GM12878 (cell line): ENCODE measurements around the gene FRG2B. TPM values are rescaled to one million over a fixed set of nuclear protein-coding genes. Genes with fewer than 3 reads are reported as not detected.
"Not testable (repeated sequence)": the region's sequence is repeated elsewhere in the genome, so short reads cannot be mapped to it uniquely, and the experiment has no call there.

ENCODE experiments used
- ATAC-seq: fragments of 200-7000 bp; cut with Tn5 transposase; 3 replicates; pipeline ENCODE4 v1.9.1; 2020; ENCODE audit warnings: mild to moderate bottlenecking, moderate library complexity
- BruUV-seq: library from RNA; stranded (reverse); fragments of 400-500 nt; replicated peaks from 2 replicates; lab custom pipeline; 2021; lab: Mats Ljungman, UMichigan
- CTCF ChIA-PET: fragments of 300-600 bp; sonication (Branson Sonifier 250); formaldehyde crosslinking; extraction: SDS; loops from one replicate; lab custom pipeline; 2021; ENCODE audit warnings: inconsistent platforms; lab: Yijun Ruan, JAX
- POLR2A ChIA-PET: fragments of 350-600 bp; formaldehyde crosslinking; extraction: SDS; loops from one replicate; lab custom pipeline; 2021; ENCODE audit warnings: inconsistent platforms; lab: Charles Lee
- RAD21 ChIA-PET: fragments of 300-600 bp; sonication (Branson Sonifier 250); formaldehyde crosslinking; loops from one replicate; lab custom pipeline; 2023; ENCODE audit warnings: antibody characterized with exemption; ENCODE audit not compliant: unreplicated experiment; lab: Charles Lee
- SMC1A ChIA-PET: fragments of 300-600 bp; sonication (Branson Sonifier 250); formaldehyde crosslinking; loops from one replicate; lab custom pipeline; 2023; ENCODE audit not compliant: unreplicated experiment, uncharacterized antibody; lab: Charles Lee
- DNase-seq: peaks from one replicate; pipeline ENCODE4 v3.0.0-alpha.2; 2011; ENCODE audit warnings: low read depth, low spot score
- FAIRE-seq: peaks from 3 replicates; lab custom pipeline; 2011; peaks lifted over from hg19 to GRCh38; lab: Jason Lieb, UNC
- H2AFZ ChIP-seq: 2 replicates; pipeline ENCODE4 v1.6.0; 2011; ENCODE audit warnings: low read depth, low read length, control low read depth; ENCODE audit not compliant: control insufficient read depth
- H3K27ac ChIP-seq: 2 replicates; pipeline ENCODE4 v1.5.1; 2011; ENCODE audit warnings: control low read depth; ENCODE audit not compliant: control insufficient read depth, insufficient read depth
- H3K27me3 ChIP-seq, 2 experiments: replicated peaks in 1 of 2; 2 replicates each; pipeline versions ENCODE4 v1.6.0 to v1.6.1; 2011; ENCODE audit warnings: low read length in 1 of 2; ENCODE audit not compliant: control insufficient read depth in 2 of 2, insufficient read depth in 2 of 2
- H3K36me3 ChIP-seq, 2 experiments: 2 replicates each; pipeline ENCODE4 v1.5.1; 2011; ENCODE audit warnings: low read length in 1 of 2; ENCODE audit not compliant: control insufficient read depth in 2 of 2, insufficient read depth in 2 of 2
- H3K4me1 ChIP-seq: 2 replicates; pipeline ENCODE4 v1.6.1; 2011; ENCODE audit warnings: mild to moderate bottlenecking, low read length, moderate library complexity, mixed read lengths; ENCODE audit not compliant: control insufficient read depth, insufficient read depth
- H3K4me2 ChIP-seq: 2 replicates; pipeline ENCODE4 v1.6.0; 2011; ENCODE audit warnings: control low read depth; ENCODE audit not compliant: control insufficient read depth, insufficient read depth
- H3K4me3 ChIP-seq: fragments of 200-600 bp; sonication (generic); 2 replicates; pipeline ENCODE4 v1.5.1; 2016
- H3K79me2 ChIP-seq: 2 replicates; pipeline ENCODE4 v1.6.0; 2011; ENCODE audit warnings: low read length; ENCODE audit not compliant: control insufficient read depth, insufficient read depth
- H3K9ac ChIP-seq: 2 replicates; pipeline ENCODE4 v1.8.0; 2011; ENCODE audit warnings: low read length, control low read depth, mixed read lengths; ENCODE audit not compliant: control insufficient read depth, insufficient read depth
- H3K9me3 ChIP-seq: replicated peaks from 3 replicates; pipeline ENCODE4 v1.5.1; 2011; ENCODE audit warnings: mild to moderate bottlenecking, low read length; ENCODE audit not compliant: control insufficient read depth, insufficient read depth
- H4K20me1 ChIP-seq: 2 replicates; pipeline ENCODE4 v1.6.0; 2011; ENCODE audit not compliant: control insufficient read depth, insufficient read depth
- HDGF ChIP-seq: fragments of 450-650 bp; IDR thresholded peaks from 2 replicates; pipeline ENCODE4 v1.6.1; 2016; ENCODE audit warnings: antibody characterized with exemption
- NBN ChIP-seq: fragments of 450-650 bp; IDR thresholded peaks from 2 replicates; pipeline ENCODE4 v1.6.1; 2016
- NR2C1 ChIP-seq: fragments of 450-650 bp; IDR thresholded peaks from 2 replicates; pipeline ENCODE4 v1.6.1; 2017; ENCODE audit warnings: antibody characterized with exemption, mild to moderate bottlenecking, moderate library complexity
- NR2C2 ChIP-seq: IDR thresholded peaks from 2 replicates; pipeline ENCODE4 v1.6.1; 2011; ENCODE audit warnings: borderline replicate concordance, low read depth; ENCODE audit not compliant: control insufficient read depth, insufficient read length
- NRF1 ChIP-seq: conservative IDR thresholded peaks from 2 replicates; pipeline ENCODE4 v1.6.1; 2011; ENCODE audit warnings: mild to moderate bottlenecking, low read depth, low read length, improper control_type of control experiment
- WGBS: methylation state at CpG from one replicate; pipeline ENCODE4 v1.1.6; 2016; ENCODE audit warnings: low lambda C conversion rate; ENCODE audit not compliant: insufficient replicate concordance, insufficient coverage; ENCODE audit errors: missing lambda C conversion rate; 5-methylcytosine and 5-hydroxymethylcytosine counted together
- in situ Hi-C: fragments of 300-500 bp; cut with MboI; formaldehyde crosslinking; loops from 9 replicates; pipeline ENCODE4 v1.14.3; 2018; ENCODE audit warnings: mixed read lengths
- intact Hi-C: fragments of 100-400 bp; cut with micrococcal nuclease; formaldehyde crosslinking; loops from one replicate; pipeline ENCODE4 v1.14.2; 2022; ENCODE audit not compliant: unreplicated experiment
- polyA plus RNA-seq, 11 experiments: library from polyadenylated mRNA; depleted of rRNA in 4 of 11; unstranded in 6 of 11; stranded (reverse) in 5 of 11; fragments of >200 nt; fragmentation: Nextera tagmentation in 4 of 11; fragmentation: Illumina TruSeq in 1 of 11; extraction: Ambion mirVana in 4 of 11; extraction: Trizol in 1 of 11; gene quantifications; 1 replicate in 1 of 11; 2 replicates in 10 of 11; pipeline versions ENCODE4 v1.2.1 to v1.2.3, GENCODE V29; 2011 to 2016; ENCODE audit warnings: inconsistent platforms in 2 of 11, missing spikeins in 2 of 11, low read depth in 1 of 11
- total RNA-seq, 4 experiments: library from RNA; depleted of rRNA in 3 of 4; stranded (reverse); fragments of >200 nt in 3 of 4; fragmentation: Illumina TruSeq in 1 of 4; extraction: Trizol in 1 of 4; gene quantifications; 2 replicates each; pipeline versions ENCODE4 v1.2.1 to v1.2.3, GENCODE V29; 2013 to 2021
- TF ChIP-seq, protein P1 (sequence below): fragments of 450-650 bp; IDR thresholded peaks from 2 replicates; pipeline ENCODE4 v1.6.1; 2017; ENCODE audit warnings: antibody characterized with exemption, mild to moderate bottlenecking, moderate library complexity
- TF ChIP-seq, protein P2 (sequence below): fragments of 450-650 bp; IDR thresholded peaks from 2 replicates; pipeline ENCODE4 v1.6.1; 2018; ENCODE audit warnings: borderline replicate concordance, mild to moderate bottlenecking; ENCODE audit not compliant: partially characterized antibody
- TF ChIP-seq, protein P3 (sequence below): fragments of 450-650 bp; IDR thresholded peaks from 2 replicates; pipeline ENCODE4 v1.6.1; 2017; ENCODE audit warnings: mild to moderate bottlenecking, moderate library complexity

The FRG2B gene
- total and polyA plus RNA-seq, 10 of the 15 experiments (the other 5 are each of a cell fraction or from before 2014, with no cell fraction given), result not detected

DNA sequence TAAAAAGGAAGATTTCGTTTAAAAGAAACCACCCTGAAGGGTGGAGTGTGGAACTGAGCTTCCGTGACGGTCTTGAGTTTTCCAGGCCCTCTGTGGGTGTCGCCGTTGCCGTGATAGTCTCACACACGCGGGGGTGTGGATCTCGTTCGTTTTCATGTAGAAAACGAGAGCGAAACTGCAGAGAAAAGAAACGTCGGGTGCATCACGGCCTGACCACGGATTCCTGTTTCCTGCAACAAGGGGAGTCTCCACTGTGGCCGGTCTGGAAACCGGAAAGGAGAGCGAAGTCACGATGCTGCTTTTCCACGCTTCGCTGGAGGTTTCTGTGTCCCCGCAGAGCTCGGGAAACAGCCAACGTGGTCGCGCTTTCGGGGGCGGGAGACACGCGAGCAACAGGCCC lies 4.1 kb downstream of the FRG2B start:
- SMC1A ChIA-PET, H3K4me3 ChIP-seq, RAD21 ChIA-PET, H4K20me1 ChIP-seq, in situ Hi-C loops, H3K27ac ChIP-seq, H3K79me2 ChIP-seq, FAIRE-seq, H3K4me2 ChIP-seq, intact Hi-C loops, H3K9ac ChIP-seq, H3K4me1 ChIP-seq, H2AFZ ChIP-seq, BruUV-seq, CTCF ChIA-PET, H3K9me3 ChIP-seq, H3K36me3 ChIP-seq, POLR2A ChIA-PET, ATAC-seq, H3K27me3 ChIP-seq, DNase-seq: not testable (repeated sequence)
- 24% methylated on average over 20 of the region's 31 CpGs for WGBS

DNA sequence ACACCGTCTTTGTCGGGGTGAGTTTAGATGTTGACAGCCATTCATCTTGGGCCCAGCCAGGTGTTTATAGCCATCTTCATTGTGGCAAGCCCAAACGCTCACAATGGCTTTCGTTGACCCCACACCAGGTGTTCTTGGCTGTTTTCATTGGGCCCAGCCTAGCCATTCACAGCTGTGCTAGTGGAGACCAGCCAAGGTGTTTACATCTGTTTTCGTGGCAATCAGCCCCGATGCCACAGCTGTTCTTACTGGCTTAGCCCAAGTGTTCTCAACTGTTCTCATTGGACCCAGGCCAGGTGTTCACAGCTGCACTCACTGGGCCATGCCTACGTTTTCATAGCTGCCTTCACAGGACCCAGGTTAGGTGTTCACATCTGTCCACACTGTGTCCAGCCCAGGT lies 7.7 kb downstream of the FRG2B start:
- ChIA-PET CTCF (no interaction called here), POLR2A (no interaction called here), SMC1A (no interaction called here), RAD21 (no interaction called here)
- no peak for ATAC-seq
- 21% methylated on average over 7 of the region's 7 CpGs for WGBS
- H3K4me2 ChIP-seq, result no peak overlapping the region
- no peaks in the 10 kb centered on the region; the same call in 2 of the 3 replicates for H3K9me3 ChIP-seq
- no peak overlapping the region for H3K4me3 ChIP-seq
- no peaks in the 10 kb centered on the region for H3K79me2 ChIP-seq
- no peak for DNase-seq
- H3K27me3 ChIP-seq, result no peaks in the 10 kb centered on the region
- no peak overlapping the region for H3K27ac ChIP-seq
- in situ Hi-C loops (no loop called here), intact Hi-C loops (no loop called here)
- H3K4me1 ChIP-seq, result no peaks in the 10 kb centered on the region
- BruUV-seq, result no TSS peak
- no peaks in the 10 kb centered on the region for H4K20me1 ChIP-seq
- no peak overlapping the region for H3K9ac ChIP-seq
- no peak for FAIRE-seq
- H2AFZ ChIP-seq, result no peak overlapping the region
- H3K36me3 ChIP-seq, result no peaks in the 10 kb centered on the region
- TF ChIP-seq HDGF (no peak), NBN (no peak), NR2C1 (no peak), NRF1 (no peak), NR2C2 (no peak)
- TF ChIP-seq, protein P1, sequence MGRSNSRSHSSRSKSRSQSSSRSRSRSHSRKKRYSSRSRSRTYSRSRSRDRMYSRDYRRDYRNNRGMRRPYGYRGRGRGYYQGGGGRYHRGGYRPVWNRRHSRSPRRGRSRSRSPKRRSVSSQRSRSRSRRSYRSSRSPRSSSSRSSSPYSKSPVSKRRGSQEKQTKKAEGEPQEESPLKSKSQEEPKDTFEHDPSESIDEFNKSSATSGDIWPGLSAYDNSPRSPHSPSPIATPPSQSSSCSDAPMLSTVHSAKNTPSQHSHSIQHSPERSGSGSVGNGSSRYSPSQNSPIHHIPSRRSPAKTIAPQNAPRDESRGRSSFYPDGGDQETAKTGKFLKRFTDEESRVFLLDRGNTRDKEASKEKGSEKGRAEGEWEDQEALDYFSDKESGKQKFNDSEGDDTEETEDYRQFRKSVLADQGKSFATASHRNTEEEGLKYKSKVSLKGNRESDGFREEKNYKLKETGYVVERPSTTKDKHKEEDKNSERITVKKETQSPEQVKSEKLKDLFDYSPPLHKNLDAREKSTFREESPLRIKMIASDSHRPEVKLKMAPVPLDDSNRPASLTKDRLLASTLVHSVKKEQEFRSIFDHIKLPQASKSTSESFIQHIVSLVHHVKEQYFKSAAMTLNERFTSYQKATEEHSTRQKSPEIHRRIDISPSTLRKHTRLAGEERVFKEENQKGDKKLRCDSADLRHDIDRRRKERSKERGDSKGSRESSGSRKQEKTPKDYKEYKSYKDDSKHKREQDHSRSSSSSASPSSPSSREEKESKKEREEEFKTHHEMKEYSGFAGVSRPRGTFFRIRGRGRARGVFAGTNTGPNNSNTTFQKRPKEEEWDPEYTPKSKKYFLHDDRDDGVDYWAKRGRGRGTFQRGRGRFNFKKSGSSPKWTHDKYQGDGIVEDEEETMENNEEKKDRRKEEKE, result no peak
- TF ChIP-seq, protein P2, sequence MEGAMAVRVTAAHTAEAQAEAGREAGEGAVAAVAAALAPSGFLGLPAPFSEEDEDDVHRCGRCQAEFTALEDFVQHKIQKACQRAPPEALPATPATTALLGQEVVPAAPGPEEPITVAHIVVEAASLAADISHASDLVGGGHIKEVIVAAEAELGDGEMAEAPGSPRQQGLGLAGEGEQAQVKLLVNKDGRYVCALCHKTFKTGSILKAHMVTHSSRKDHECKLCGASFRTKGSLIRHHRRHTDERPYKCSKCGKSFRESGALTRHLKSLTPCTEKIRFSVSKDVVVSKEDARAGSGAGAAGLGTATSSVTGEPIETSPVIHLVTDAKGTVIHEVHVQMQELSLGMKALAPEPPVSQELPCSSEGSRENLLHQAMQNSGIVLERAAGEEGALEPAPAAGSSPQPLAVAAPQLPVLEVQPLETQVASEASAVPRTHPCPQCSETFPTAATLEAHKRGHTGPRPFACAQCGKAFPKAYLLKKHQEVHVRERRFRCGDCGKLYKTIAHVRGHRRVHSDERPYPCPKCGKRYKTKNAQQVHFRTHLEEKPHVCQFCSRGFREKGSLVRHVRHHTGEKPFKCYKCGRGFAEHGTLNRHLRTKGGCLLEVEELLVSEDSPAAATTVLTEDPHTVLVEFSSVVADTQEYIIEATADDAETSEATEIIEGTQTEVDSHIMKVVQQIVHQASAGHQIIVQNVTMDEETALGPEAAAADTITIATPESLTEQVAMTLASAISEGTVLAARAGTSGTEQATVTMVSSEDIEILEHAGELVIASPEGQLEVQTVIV, result no peak
- TF ChIP-seq, protein P3, sequence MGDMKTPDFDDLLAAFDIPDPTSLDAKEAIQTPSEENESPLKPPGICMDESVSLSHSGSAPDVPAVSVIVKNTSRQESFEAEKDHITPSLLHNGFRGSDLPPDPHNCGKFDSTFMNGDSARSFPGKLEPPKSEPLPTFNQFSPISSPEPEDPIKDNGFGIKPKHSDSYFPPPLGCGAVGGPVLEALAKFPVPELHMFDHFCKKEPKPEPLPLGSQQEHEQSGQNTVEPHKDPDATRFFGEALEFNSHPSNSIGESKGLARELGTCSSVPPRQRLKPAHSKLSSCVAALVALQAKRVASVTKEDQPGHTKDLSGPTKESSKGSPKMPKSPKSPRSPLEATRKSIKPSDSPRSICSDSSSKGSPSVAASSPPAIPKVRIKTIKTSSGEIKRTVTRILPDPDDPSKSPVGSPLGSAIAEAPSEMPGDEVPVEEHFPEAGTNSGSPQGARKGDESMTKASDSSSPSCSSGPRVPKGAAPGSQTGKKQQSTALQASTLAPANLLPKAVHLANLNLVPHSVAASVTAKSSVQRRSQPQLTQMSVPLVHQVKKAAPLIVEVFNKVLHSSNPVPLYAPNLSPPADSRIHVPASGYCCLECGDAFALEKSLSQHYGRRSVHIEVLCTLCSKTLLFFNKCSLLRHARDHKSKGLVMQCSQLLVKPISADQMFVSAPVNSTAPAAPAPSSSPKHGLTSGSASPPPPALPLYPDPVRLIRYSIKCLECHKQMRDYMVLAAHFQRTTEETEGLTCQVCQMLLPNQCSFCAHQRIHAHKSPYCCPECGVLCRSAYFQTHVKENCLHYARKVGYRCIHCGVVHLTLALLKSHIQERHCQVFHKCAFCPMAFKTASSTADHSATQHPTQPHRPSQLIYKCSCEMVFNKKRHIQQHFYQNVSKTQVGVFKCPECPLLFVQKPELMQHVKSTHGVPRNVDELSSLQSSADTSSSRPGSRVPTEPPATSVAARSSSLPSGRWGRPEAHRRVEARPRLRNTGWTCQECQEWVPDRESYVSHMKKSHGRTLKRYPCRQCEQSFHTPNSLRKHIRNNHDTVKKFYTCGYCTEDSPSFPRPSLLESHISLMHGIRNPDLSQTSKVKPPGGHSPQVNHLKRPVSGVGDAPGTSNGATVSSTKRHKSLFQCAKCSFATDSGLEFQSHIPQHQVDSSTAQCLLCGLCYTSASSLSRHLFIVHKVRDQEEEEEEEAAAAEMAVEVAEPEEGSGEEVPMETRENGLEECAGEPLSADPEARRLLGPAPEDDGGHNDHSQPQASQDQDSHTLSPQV, result no peak
